Panc1 (cell line): Measurements from ENCODE around the gene IL1RAP. TPM values are rescaled to one million over a fixed set of nuclear protein-coding genes. Genes with fewer than 3 reads are reported as not detected.

Experiments
- ATAC-seq: fragments of 200-7000 bp; cut with Tn5 transposase; 2 replicates; pipeline ENCODE4 v1.9.1; 2020; ENCODE audit warnings: mild to moderate bottlenecking, moderate library complexity
- BruUV-seq: library from RNA; stranded (reverse); fragments of 400-500 nt; replicated peaks from 2 replicates; lab custom pipeline; 2021; lab: Mats Ljungman, UMichigan
- CTCF ChIA-PET: fragments of 300-600 bp; sonication (Branson Sonifier 250); formaldehyde crosslinking; loops from one replicate; lab custom pipeline; 2022; ENCODE audit warnings: antibody characterized with exemption; lab: Charles Lee
- POLR2A ChIA-PET: fragments of 300-600 bp; sonication (Branson Sonifier 250); formaldehyde crosslinking; loops from one replicate; lab custom pipeline; 2022; ENCODE audit warnings: antibody characterized with exemption; lab: Charles Lee
- DNase-seq: peaks from one replicate; pipeline ENCODE4 v3.0.0-alpha.2; 2010; ENCODE audit warnings: low read depth, low spot score
- H3K27ac ChIP-seq: 2 replicates; pipeline ENCODE4 v1.5.1; 2011; ENCODE audit warnings: mild to moderate bottlenecking, low read length, inconsistent platforms
- H3K27me3 ChIP-seq: fragments of 200-500 bp; sonication (Bioruptor generic); 2 replicates; pipeline ENCODE4 v1.6.0; 2014; ENCODE audit warnings: low read length, inconsistent platforms; ENCODE audit not compliant: control insufficient read depth, insufficient read depth
- H3K36me3 ChIP-seq: fragments of 200-500 bp; sonication (Bioruptor generic); 2 replicates; pipeline ENCODE4 v1.5.1; 2014; ENCODE audit warnings: inconsistent platforms, mild to moderate bottlenecking, low read length, moderate library complexity; ENCODE audit not compliant: control insufficient read depth, insufficient read depth
- H3K4me1 ChIP-seq: 2 replicates; pipeline ENCODE4 v1.5.1; 2011; ENCODE audit warnings: inconsistent platforms, mild to moderate bottlenecking, low read length, moderate library complexity; ENCODE audit not compliant: control insufficient read depth, insufficient read depth
- H3K4me3 ChIP-seq, 2 experiments: 2 replicates each; pipeline ENCODE4 v1.5.1; 2011 to 2012; ENCODE audit warnings: low read depth in 2 of 2, low read length in 2 of 2, mild to moderate bottlenecking in 2 of 2, inconsistent platforms in 1 of 2, moderate library complexity in 1 of 2
- H3K9me3 ChIP-seq: fragments of 200-500 bp; sonication (Bioruptor generic); 2 replicates; pipeline ENCODE4 v1.5.1; 2014; ENCODE audit warnings: low read depth, mild to moderate bottlenecking, inconsistent platforms, low read length, moderate library complexity; ENCODE audit not compliant: control insufficient read depth, insufficient read depth
- POLR2AphosphoS5 ChIP-seq: IDR thresholded peaks from 2 replicates; pipeline ENCODE4 v1.6.1; 2012; ENCODE audit warnings: mild to moderate bottlenecking, low read depth, low read length, moderate library complexity
- SIN3A ChIP-seq: IDR thresholded peaks from 2 replicates; pipeline ENCODE4 v1.6.1; 2012; ENCODE audit warnings: low read depth, mild to moderate bottlenecking, low read length, moderate library complexity, borderline replicate concordance; ENCODE audit not compliant: insufficient read depth
- TCF7L2 ChIP-seq: IDR thresholded peaks from 2 replicates; pipeline ENCODE4 v1.6.1; 2011; ENCODE audit warnings: mild to moderate bottlenecking, low read depth, low read length, inconsistent platforms
- in situ Hi-C: cut with HindIII; loops from 2 replicates; pipeline ENCODE4 v1.10.0; 2016; ENCODE audit warnings: low sequenced_read_pairs, low pct_unique_long_range_greater_than_20kb
- intact Hi-C: fragments of 100-400 bp; cut with micrococcal nuclease; formaldehyde crosslinking; loops from one replicate; pipeline ENCODE4 v1.10.0; 2022; ENCODE audit not compliant: unreplicated experiment
- total RNA-seq: library from RNA; stranded (reverse); gene quantifications from one replicate; pipeline ENCODE4 v1.2.1, GENCODE V29; 2021; ENCODE audit not compliant: unreplicated experiment
- TF ChIP-seq, protein P1 (sequence below), 2 experiments: IDR thresholded peaks; 2 replicates each; pipeline ENCODE4 v1.6.1; 2011 to 2012; ENCODE audit warnings: low read depth in 2 of 2, control low read depth in 1 of 2, low read length in 1 of 2, mild to moderate bottlenecking in 1 of 2, moderate library complexity in 1 of 2; ENCODE audit not compliant: insufficient read depth in 1 of 2
- TF ChIP-seq, protein P2 (sequence below): fragments of 450-650 bp; IDR thresholded peaks from 2 replicates; pipeline ENCODE4 v1.5.1; 2017; ENCODE audit warnings: mild to moderate bottlenecking

Gene IL1RAP
- total RNA-seq, 1 experiment from 2014 or later: 5.2 TPM

GRCh38 chr3:190644035-190644434 lies 130.2 kb downstream of the IL1RAP start:
- ATAC-seq (no peak), DNase-seq (no peak)
- Histone ChIP-seq H3K27me3 (no peaks in the 10 kb centered on the region), H3K27ac (no peak overlapping the region), H3K36me3 (no peaks in the 10 kb centered on the region; the same call in 1 of the 2 replicates), H3K4me3 (no peak overlapping the region), H3K4me1 (no peaks in the 10 kb centered on the region), H3K9me3 (no peaks in the 10 kb centered on the region)
- CTCF ChIA-PET: no interaction called here
- intact Hi-C loops (no loop called here), in situ Hi-C loops (no loop called here)
- POLR2A ChIA-PET: no interaction called here
- no TSS peak for BruUV-seq
- TF ChIP-seq, protein P1, sequence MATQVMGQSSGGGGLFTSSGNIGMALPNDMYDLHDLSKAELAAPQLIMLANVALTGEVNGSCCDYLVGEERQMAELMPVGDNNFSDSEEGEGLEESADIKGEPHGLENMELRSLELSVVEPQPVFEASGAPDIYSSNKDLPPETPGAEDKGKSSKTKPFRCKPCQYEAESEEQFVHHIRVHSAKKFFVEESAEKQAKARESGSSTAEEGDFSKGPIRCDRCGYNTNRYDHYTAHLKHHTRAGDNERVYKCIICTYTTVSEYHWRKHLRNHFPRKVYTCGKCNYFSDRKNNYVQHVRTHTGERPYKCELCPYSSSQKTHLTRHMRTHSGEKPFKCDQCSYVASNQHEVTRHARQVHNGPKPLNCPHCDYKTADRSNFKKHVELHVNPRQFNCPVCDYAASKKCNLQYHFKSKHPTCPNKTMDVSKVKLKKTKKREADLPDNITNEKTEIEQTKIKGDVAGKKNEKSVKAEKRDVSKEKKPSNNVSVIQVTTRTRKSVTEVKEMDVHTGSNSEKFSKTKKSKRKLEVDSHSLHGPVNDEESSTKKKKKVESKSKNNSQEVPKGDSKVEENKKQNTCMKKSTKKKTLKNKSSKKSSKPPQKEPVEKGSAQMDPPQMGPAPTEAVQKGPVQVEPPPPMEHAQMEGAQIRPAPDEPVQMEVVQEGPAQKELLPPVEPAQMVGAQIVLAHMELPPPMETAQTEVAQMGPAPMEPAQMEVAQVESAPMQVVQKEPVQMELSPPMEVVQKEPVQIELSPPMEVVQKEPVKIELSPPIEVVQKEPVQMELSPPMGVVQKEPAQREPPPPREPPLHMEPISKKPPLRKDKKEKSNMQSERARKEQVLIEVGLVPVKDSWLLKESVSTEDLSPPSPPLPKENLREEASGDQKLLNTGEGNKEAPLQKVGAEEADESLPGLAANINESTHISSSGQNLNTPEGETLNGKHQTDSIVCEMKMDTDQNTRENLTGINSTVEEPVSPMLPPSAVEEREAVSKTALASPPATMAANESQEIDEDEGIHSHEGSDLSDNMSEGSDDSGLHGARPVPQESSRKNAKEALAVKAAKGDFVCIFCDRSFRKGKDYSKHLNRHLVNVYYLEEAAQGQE (IDR thresholded peaks at IDR 0.05; ENCODE audit: insufficient read depth in 1 of 2, low read depth in 2 of 2, low read length in 1 of 2): no peak
- no peak for TF ChIP-seq SIN3A
- no peak for TF ChIP-seq POLR2AphosphoS5
- TF ChIP-seq TCF7L2: no peak
- TF ChIP-seq, protein P2, sequence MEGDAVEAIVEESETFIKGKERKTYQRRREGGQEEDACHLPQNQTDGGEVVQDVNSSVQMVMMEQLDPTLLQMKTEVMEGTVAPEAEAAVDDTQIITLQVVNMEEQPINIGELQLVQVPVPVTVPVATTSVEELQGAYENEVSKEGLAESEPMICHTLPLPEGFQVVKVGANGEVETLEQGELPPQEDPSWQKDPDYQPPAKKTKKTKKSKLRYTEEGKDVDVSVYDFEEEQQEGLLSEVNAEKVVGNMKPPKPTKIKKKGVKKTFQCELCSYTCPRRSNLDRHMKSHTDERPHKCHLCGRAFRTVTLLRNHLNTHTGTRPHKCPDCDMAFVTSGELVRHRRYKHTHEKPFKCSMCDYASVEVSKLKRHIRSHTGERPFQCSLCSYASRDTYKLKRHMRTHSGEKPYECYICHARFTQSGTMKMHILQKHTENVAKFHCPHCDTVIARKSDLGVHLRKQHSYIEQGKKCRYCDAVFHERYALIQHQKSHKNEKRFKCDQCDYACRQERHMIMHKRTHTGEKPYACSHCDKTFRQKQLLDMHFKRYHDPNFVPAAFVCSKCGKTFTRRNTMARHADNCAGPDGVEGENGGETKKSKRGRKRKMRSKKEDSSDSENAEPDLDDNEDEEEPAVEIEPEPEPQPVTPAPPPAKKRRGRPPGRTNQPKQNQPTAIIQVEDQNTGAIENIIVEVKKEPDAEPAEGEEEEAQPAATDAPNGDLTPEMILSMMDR: no peak

DNA sequence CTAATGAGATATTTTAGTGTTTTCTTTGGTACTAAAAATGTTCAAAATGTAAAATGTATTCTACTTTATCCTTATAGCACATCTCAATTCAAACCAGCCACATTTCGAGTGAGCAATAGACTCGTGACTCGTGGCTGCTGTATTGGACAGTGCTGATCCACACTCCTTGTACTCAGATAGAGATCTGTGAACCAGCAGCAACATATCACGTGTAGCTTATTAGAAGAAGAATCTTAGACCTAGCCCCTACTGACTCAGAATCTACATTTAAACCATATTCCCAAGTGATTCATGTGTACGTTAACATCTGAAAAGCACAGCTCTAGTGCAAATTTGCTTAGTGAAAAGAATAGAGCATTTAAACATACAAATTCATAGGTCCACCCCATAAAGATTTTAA lies 130.9 kb downstream of the IL1RAP start:
- no peaks in the 10 kb centered on the region; the same call in 1 of the 2 replicates for H3K36me3 ChIP-seq
- no peaks in the 10 kb centered on the region for H3K4me1 ChIP-seq
- no peak overlapping the region for H3K4me3 ChIP-seq
- H3K27ac ChIP-seq: no peak overlapping the region
- in situ Hi-C loops (no loop called here), intact Hi-C loops (no loop called here)
- TF ChIP-seq POLR2AphosphoS5 (no peak), SIN3A (no peak), TCF7L2 (no peak)
- TF ChIP-seq, protein P1 (IDR thresholded peaks at IDR 0.05; ENCODE audit: insufficient read depth in 1 of 2, low read depth in 2 of 2, low read length in 1 of 2): no peak
- DNase-seq: no peak
- CTCF ChIA-PET: no interaction called here
- BruUV-seq: no TSS peak
- no peaks in the 10 kb centered on the region for H3K9me3 ChIP-seq
- no peaks in the 10 kb centered on the region for H3K27me3 ChIP-seq
- ATAC-seq: no peak
- POLR2A ChIA-PET: no interaction called here
